Left hindlimb (tissue), 1 donor: ENCODE results near the gene CLDN19.

ENCODE experiments used
- DNase-seq: peaks from one replicate; pipeline ENCODE4 v3.0.0-alpha.2; 2018

CLDN19 gene, protein sequence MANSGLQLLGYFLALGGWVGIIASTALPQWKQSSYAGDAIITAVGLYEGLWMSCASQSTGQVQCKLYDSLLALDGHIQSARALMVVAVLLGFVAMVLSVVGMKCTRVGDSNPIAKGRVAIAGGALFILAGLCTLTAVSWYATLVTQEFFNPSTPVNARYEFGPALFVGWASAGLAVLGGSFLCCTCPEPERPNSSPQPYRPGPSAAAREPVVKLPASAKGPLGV

DNA sequence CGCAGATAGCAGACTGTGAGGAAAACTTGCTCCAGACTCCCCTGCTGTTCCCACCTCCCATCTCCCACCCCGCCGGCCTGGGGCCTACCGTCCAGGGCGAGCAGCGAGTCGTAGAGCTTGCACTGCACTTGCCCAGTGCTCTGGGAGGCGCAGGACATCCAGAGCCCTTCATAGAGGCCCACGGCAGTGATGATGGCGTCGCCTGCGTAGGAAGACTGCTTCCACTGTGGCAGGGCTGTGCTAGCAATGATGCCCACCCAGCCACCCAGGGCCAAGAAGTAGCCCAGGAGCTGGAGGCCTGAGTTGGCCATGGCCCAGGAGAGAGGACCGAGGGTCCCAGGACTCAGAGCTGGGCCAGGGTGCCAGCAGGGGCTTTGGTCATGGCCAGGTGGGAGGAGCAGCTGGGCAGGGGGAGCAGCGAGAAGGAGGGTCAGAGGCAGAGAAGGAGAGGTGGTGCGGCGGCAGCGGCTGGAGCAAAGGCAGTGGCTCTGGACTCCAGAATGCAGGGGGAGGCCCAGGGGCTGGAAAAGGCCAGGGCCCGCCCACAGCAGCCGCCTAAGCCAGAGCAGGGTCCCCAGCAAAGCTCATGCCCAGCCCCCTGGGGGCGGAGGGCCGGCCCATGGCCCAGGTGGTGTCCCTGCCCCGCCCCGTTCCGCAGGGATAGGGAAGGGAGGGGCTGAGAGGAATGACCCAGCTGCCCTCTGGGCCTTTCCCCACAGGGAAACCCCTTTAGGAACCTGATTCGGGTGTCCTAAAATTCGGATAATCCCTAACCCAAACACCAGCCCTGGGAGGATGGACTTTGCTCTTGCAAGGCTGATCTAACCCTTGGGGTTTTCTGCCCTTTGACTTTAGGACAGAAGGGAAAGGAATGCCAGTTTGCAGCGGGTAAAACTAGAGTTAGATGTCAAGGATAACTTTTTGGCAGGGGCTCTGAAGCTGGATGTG is at the start of gene CLDN19:
Gene CLDN19, minus strand, starts transcription at position 484 of the 948 bp plus-strand sequence. Its CDS starts 173 bp downstream, at position 311.
- DNase-seq = no peak

DNA sequence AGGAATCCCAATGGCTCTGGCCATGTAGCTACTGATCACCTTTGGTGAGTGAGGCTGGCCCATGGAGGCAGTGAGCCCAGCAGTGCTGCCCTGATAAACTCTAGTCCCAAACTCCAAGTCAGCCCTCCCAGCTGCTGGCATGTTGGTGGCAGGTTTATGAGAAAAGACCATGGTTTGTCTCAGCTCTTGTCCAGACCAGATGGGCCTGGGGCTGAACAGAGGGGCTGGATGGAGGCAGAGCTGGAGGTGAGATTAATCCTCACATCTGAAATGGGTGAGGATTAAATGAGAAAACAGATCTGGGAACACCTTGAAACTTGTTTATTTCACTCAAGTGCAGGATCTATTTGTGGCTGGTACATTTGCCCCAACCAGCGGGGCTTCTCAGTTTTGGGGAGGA is 48.0 kb upstream of the CLDN19 start:
- DNase-seq = no peak

DNA sequence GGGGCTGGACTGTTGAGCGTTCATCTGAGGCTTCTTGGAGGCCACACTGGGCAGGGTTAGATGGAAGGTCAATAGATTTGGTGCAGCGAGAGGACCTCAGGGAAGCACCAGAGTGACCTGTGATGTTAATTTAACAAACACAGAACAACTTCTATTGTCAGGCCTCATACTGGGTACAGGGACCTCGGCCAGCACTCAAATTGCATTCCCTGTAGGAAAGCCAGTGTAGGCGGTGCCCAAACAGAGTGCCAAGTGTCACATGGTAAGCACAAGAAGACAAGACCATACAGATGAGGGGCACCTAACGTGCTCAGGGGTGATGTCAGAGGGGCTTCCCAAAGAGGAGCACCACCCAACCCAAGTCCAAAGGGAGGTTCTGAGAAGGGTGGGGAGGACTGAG is 46.1 kb upstream of the CLDN19 start:
- DNase-seq = no peak

DNA sequence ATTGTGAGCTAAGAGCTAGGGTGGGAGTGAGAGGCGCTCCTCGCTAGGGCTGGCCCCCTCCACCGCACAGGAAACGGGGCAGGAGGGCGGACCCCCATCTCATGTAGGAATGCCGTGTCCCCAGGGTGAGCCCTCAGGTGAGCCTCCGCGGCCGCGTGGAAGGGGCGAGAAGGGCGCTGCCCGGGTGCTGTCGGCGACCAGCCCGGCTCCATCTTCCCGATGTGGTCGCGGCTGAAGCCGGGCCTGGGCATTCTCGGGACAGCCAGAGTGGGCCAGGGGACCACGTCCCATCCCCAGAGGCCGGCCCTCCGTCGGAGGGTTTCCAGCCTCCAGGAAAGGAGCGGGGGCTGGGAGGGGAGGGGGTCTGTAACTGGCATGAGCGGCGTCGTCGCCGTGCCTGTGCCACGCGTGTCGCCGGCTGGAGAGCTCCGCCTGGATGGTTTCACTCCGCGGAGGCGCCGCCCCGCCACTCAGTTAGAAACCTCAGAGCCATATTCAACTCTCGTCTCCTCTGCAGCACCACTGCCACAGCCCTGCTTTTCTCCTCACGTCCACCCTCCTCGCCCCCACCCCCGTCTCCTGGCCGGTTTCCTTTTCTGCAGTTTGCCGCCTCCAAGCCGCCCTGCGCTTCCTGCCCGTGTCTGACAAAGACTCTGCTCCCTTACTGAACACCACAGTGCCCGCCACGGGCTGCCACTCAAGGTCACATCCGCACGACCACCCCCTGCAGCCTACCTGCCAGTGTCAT is 45.1 kb upstream of the CLDN19 start, which contains the start of gene TMEM269:
Gene TMEM269, plus strand, starts transcription at position 46 of the 748 bp plus-strand sequence. CDS start 4,903 bp downstream, outside the sequence.
- peak; percentile 56 for DNase-seq

- no peak for DNase-seq
These were observed 44.5 kb upstream of the CLDN19 start for GRCh38 chr1:42784547-42784945.

DNA sequence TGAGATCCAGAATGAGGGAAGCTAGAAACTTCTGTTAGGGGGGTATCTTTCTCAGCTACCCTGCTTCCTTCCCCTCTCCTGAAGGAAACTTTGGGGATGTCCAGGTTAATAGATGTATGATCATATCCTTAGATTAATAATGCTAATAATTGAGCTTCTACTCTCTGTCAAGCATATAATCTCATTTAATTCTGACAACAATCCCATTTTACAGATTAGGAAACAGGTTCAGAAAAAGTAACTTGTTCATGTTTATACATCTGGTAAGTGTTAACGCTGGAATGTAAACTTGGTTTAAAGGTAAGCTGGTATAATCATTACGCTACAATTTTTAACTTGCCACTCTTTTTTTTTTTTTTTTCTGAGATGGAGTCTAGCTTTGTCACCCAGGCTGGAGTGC is 43.1 kb upstream of the CLDN19 start:
- no peak for DNase-seq

- DNase-seq = no peak
These were observed 40.1 kb upstream of the CLDN19 start for GRCh38 chr1:42780176-42780575.

DNA sequence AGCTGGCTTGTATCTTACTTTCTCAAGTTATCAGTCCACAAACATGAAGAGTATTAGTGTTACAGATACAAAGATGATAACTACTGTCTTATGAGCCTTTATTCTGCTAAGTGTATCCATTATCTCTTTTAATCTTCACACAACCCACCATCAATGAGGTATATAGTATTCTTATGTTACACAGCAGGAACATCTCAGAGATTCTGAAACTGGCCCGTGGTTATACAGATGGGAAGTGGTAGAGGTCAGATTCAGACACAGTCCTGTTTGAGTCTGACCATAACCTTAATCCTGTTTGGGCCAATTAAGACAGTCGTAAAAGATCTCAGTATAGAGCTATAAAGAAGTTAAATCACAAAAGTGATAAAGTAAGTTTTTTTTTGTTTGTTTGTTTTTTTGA is 39.7 kb upstream of the CLDN19 start:
- DNase-seq = no peak

DNA sequence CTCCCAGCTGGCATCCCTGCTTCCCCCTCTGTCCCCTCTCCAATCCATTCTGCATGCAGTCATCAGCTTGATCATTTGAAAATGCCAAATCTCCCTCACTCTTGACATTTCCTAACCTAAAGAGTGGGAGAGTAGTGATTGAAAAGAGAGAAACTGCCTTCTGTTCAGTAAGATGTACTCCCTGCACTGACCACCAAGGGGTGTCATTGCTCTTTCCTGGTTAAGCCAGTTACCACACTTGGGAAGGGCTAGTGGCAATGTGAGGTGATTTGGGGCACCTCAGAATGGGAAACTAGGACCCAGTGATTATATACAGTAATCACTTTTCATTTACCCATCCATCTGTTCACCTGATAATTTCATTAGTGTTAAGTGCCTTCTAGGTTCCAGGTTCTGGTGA is 37.8 kb upstream of the CLDN19 start:
- no peak for DNase-seq

DNA sequence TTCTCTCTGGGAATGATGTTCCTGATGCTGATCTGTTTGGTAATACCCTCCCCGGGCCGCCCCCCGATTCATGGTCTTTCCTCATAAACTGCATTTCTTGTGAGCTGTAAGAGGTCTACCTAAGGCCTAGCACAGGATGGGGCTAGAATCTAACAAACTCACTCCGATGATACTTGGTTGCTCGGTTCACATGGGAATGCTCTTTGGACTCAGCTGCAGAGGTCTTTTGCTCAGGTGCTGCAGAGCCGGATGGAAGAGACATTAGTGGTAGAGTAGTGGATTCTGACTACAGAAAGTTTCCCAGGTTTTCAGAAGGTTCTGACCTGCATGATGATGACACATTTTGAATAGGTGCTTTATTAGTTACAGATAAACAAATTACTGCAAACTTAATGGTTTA is 36.5 kb upstream of the CLDN19 start:
- no peak for DNase-seq

GRCh38 chr1:42774928-42775526 is 35.0 kb upstream of the CLDN19 start:
- no peak for DNase-seq

- DNase-seq = no peak
These were observed 33.4 kb upstream of the CLDN19 start for GRCh38 chr1:42773420-42773819.

DNA sequence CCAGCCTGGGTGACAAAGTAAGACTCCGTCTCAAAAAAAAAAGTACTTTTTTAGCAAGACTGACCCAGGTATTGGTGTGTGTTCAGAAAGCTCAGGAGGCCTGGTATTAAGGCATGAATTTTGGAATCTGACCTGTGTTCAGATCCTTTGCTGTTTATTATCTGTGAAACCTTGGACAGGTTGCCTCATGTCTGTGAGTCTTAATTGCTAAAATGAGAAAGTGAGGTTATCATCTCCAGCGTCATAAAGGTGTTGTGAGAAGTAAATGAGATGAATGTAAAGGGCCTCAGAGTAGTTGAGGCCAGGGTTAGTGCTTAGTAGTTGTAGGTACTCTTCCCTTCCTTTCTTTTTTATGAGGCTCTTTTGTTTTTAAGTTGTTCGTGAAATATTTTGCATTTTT is 29.8 kb upstream of the CLDN19 start:
- DNase-seq = no peak

GRCh38 chr1:42768172-42768571 is 28.1 kb upstream of the CLDN19 start:
- DNase-seq = no peak

DNA sequence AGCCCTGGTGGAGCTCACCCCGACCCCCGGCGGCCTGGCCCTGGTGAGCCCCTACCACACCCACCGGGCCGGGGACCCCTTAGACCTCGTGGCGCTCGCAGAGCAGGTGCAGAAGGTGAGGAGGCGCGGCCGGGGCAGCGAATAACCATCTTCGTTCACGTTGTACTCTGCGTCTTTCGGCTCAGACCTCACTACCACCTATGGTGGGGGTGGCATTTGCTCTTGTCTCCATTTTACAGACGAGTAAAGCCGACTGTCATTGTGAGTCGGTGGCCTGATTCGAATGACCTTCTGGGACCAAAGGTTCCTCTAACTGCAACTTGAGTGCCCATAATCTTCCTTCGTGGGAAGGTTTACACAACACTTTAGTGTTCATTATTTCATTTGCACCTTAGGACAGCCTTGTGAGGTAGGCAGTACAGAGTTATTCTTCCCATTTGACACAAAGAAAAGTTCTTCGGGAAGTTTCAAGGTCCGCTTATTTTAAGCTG is 27.5 kb upstream of the CLDN19 start:
- DNase-seq = no peak

- peak; percentile 100 for DNase-seq
These were observed 26.9 kb upstream of the CLDN19 start, which contains the start of the genes C1orf50 and P3H1 for GRCh38 chr1:42766741-42767509. TSS of gene C1orf50 (plus strand) at chr1:42767249. CDS start at chr1:42767312, 63 bp downstream. TSS of gene P3H1 (minus strand) at chr1:42767028. CDS start at chr1:42766971, 57 bp downstream.

DNA sequence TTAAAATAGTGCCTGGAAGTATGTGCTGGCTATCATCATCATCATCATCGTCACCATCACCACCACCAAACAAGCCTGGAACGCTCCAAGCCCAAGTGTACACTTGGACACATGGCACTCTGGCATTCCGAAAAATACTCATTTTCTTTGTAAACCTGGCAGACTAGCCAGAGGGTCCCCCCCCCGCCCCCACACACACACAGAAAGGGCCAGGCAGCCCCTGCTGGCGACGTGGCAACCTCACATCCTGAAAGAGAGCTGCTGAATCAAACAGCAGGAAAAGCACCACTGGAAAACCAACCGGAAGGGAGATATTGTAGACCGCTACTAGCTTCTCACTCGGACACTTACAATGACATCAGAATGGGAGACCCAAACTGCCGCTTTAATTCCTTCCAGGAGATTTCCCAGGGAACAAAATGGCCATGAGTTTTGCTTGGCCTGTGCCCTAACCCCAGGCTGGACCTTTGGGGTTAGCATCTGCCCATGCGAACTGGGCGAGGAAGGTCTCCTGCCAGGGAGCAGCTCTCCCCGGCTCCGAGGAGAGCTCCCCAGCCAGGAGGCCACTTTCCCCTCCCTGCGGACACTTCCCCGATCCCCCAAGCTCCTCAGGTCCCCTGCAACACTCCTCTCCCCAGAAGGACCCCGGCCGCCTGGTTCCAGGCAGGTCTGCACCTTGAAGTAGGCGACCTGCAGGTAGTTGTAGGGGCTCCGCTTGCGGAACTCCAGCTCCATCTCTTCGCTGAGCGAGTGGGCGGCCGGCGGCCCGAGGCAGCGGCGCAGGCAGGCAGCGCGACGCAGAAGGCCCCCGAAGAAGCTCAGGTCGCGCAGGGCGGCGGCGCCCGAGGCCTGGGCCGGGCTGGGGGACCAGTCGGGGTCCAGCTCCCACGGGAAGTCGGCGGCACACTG is 26.1 kb upstream of the CLDN19 start:
- DNase-seq = peak; percentile 82

GRCh38 chr1:42765269-42765668 is 25.2 kb upstream of the CLDN19 start:
- DNase-seq = no peak

DNA sequence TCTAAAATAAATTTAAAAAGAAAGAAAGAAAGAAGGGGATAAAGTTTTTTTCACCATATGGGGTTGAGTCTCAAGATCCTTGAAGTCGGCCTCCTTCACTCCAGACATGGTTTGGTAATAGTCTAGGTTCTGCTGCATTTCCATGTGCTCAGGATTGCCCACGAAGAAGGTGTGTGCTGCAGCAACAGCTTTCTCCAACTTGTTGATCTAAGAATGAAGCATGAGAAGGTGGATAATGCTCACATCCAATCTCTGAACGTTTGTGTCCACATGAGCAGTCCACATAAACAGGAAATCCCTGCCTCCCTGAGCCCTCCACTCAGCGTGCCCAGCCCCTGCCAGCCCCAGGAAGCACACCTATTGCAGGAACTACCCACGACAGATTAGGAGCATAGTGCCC is 22.2 kb upstream of the CLDN19 start:
- DNase-seq = no peak

DNA sequence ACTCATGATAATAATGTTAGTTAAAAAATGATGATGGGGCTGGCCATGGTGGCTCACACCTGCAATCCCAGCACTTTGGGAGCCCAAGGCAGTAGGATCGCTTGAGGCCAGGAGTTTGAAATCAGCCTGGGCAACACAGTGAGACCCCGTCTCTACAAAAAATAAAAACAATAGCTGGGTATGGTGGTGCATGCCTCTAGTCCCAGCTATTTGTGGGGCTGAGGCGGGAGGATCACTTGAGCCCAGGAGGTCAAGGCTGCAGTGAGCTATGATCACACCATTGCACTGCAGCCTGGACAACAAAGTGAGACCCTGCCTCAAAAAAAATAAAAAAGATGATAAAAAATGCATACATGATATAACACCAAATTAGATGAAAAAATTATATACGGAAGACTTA is 21.5 kb upstream of the CLDN19 start:
- no peak for DNase-seq

- no peak for DNase-seq
These were observed 19.1 kb upstream of the CLDN19 start for GRCh38 chr1:42759114-42759513.
